Gastrocnemius medialis (tissue), 4 donors: ENCODE data around the gene CASTOR1.

Experiments used
- CTCF ChIP-seq, 5 experiments: fragments of 450-650 bp in 3 of 5; fragments of 200-600 bp in 2 of 5; sonication (generic) in 2 of 5; IDR thresholded peaks in 4 of 5; conservative IDR thresholded peaks in 1 of 5; 1 replicate in 4 of 5; 2 replicates in 1 of 5; pipeline ENCODE4 v1.5.1; 2016 to 2019; ENCODE audit warnings: antibody characterized with exemption in 5 of 5, mild to moderate bottlenecking in 3 of 5, moderate library complexity in 3 of 5
- POLR2A ChIP-seq, 2 donors: fragments of 450-650 bp; IDR thresholded peaks; one replicate each; pipeline ENCODE4 v1.6.1; 2017; ENCODE audit warnings: antibody characterized with exemption in 2 of 2, mild to moderate bottlenecking in 2 of 2, moderate library complexity in 2 of 2

DNA sequence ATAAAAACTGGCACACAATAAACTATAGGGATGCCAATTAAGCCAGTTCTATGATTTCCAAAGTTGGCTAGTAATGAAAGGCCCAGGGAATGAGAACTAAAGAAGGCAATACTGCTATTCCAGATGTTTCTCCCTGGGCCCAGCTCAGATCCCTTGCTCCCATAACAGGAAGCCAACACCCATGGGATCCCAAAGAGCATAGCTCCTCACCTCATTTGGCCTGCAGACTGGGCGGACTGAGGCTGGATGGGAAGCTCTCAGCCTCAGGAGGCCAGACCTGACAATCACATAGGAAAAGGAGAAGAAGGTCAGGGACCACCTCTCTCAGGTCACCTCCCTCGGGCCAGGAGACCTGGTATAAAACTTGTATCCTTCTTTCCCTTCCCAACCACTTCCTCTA lies 32.2 kb upstream of the CASTOR1 start:
- TF ChIP-seq POLR2A (IDR thresholded peaks at IDR 0.05) (no peak), CTCF (IDR thresholded peaks at IDR 0.05 in 4 of 5, conservative IDR thresholded peaks at IDR 0.05 in 1 of 5) (no peak)
